NT2/D1 (cell line): ENCODE measurements around the gene UPF2.

Experiments
- YY1 ChIP-seq: IDR thresholded peaks from 2 replicates; pipeline ENCODE4 v1.6.1; 2011; ENCODE audit not compliant: insufficient read length, insufficient read depth
- ZNF274 ChIP-seq: IDR thresholded peaks from 2 replicates; pipeline ENCODE4 v1.6.1; 2011; ENCODE audit warnings: mild to moderate bottlenecking, low read depth, low read length

DNA sequence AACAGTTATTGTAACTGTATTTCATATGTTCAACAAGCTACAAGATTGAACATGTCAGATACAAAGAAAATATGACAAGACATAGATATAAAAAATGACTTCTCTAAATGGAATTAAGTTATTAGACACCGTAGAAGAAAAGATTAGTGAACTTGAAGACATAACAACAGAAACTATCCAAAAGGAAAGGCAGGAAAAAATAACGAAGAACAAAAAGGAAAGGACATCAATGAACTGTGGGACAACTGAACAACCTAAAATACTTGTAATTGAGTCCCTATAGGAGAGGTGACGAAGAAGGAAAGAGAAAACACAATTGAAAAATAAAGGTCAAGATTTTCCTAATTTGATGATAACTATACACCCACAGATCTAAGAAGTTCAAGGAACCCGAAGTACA, 32.3 kb downstream of the UPF2 start:
- TF ChIP-seq YY1 (no peak), ZNF274 (no peak)
